ENCODE data around the gene STIM1.

Gene STIM1

DNA sequence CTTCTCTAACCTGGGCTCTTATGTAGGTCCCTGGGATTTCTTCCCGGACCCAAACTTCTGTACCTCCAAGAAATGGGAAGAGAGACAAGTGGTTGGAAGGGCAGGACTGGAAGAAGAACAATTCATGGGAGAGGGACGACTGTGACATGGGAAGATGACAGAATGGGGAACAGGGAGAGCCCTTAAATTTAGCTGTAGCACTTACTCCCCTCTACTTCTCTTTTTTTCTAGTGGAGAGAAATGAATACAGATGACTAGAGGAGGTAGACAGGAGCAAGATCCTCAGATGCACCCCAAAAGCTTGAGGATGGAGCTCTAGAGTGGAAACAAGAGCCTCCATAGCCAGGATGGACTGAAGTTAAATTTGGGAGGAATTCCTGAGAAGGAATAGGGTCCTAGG is 17.0 kb upstream of the STIM1 start:
- Mint-ChIP-seq H3K4me3 (peak overlapping the region; percentile 83 to 95), H3K9me3 (no peaks in the 10 kb centered on the region)

DNA sequence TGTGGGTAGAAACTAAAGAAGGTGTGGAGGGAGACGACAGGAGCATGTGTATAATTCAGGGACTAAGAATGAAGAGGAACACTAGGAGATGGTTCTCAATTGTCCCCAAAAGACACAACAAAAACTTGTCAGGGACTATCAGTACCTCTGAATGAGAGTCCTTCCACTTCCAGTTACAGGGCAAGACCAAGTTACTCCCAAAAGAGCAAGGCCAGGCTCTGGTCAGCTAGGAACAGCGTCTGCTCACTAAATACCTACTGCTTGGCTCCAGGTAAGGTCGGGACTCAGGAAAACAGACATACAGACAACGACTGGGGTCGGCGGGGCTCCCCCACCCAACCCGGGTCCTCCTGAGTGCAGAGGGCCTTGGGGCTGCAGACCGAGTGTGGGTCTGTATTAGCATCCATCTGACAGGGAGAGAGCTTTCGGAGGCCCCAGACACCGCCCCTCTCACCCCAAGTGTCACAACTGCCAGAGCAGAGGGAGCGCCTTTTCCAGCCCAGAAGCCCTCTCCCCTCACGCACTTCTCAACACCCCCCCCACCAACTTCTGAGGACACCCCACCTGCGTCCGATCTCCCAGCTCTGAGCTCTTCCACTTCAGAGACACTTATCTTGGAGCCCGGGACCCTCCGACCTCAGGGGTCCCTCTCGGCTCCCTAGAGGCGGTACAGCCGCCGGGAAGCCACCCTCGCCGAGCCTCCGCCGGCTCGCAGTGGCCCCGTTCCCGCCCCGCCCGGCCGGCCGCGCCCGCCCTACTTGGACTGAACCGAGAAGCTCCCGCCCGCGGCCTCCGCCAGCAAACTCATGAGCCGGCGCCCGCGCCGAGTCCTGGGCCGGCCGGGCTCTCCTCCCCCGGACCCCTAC is 15.2 kb upstream of the STIM1 start:
- Mint-ChIP-seq H3K4me3 (peak overlapping the region; percentile 83 to 95), H3K4me1 (peaks cover 71% of the 10 kb centered on the region), H3K27ac (peak overlapping the region; percentile 88 to 93), H3K27me3 (no peaks in the 10 kb centered on the region), H3K9me3 (no peaks in the 10 kb centered on the region)
- ATAC-seq (peak; percentile 5), DNase-seq (peak; percentile 56 to 60)

More for the DNA sequence above, 17.0 kb upstream of the STIM1 start:
- Mint-ChIP-seq H3K27ac (peak overlapping the region; percentile 72 to 79), H3K4me1 (peaks cover 74% of the 10 kb centered on the region), H3K27me3 (no peaks in the 10 kb centered on the region)
- ATAC-seq (no peak), DNase-seq (no peak)

DNA sequence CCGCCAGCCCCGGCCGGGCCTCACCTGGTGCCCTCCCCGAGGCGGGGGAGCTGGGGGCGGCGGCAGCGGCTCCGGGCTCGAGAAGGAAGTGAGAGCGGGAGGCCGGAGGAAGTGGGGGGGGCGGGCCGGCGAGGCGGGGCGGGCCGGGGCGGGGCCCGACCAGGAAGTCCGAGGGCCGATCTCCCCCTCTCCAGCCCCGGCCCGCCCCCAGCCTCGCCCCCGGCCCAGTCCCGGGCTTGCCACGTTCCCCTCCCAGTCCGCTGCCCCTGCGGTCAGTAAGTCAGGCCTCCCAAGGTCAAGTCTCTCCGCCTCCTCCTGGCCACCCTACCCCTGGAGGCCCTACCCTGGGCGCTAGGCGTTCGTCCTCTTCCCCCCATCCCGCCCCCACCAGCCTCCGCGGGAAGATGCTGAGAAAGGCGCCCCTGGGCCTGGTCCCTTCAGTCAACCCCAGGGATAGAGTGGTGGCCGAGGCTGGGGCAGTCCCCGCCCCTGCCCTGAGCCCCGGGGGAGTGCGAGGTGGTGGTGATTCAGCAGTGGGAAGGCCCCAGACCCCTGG is 14.5 kb upstream of the STIM1 start, which contains the start of gene RHOG:
Gene RHOG (minus strand): TSS at position 90 of the 556 bp plus-strand sequence. CDS start 12,821 bp downstream, outside the sequence.
- Mint-ChIP-seq H3K27me3 (no peaks in the 10 kb centered on the region), H3K27ac (peak within 1 kb of the TSS; percentile 93 to 98), H3K4me1 (peaks cover 71% of the 10 kb centered on the region), H3K9me3 (no peaks in the 10 kb centered on the region), H3K4me3 (peak within 1 kb of the TSS; percentile 87 to 95)
- ATAC-seq (peak; percentile 92), DNase-seq (peak in 1 of 2 donors; percentile 75)

DNA sequence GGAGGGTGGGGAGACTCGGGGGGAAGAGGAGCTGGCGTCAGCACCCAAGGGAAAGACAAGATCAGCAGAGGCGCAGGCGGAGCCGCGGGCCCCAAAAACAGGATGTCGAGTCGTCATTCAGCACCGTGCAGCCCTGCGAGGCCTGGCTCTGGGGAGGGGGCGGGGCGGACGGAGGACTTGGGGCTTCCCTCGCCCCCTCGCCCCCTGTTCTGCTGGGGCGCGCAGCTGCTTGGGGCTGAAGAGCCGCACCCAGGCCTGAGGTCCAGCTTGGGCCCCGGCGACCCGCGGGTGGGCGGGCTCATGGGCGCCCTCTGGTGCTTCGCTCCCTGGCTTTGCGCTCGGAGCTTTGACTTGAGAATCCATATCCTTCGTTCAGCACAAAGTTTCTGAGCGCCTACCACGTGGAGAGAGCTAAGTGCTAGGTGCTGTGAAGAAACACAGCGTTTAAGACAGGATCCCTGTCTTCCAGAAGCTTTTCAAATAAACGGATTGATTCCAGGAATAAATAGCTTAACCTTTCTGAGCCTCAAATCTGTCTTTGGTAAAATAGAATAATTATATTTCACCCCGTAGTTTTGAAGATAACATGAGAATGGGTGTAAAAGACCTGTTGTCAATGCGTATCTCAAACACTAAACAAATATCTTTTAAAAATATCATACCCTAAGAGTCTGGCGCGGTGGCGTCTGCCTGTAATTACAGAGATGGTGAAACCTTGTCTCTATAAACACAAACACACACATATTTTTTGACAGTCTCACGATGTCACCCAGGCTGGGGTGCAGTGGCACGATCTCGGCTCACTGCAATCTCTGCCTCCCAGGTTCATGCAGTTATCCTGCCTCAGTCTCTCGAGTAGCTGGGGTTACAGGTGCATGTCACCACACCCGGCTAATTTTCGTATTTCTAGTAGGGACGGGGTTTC is 13.8 kb upstream of the STIM1 start:
- Mint-ChIP-seq H3K4me1 (peaks cover 69% of the 10 kb centered on the region), H3K27me3 (no peaks in the 10 kb centered on the region), H3K9me3 (no peaks in the 10 kb centered on the region), H3K27ac (peak overlapping the region; percentile 93 to 98), H3K4me3 (peak overlapping the region; percentile 87 to 95)
- no peak for ATAC-seq
- peak; percentile 97 to 99 for DNase-seq

DNA sequence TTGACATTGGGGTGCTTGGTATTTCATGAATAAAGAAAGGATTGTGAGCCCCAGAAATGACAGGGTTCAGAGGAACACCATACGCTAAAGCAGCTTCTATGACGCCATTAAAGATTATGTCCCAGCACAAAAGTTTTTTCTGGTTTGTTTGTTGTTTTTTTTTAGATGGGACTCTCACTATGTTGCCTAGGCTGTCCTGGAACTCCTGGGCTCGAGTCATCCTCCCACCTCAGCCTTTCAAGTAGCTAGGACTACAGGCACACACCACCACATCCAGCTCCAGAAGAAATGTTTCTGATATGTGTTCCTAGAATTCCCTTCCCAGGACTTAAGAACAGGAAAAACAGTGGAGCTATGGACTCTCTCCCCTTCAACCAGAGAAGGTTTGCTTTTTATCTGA is 12.1 kb upstream of the STIM1 start:
- H3K9me3 Mint-ChIP-seq = no peaks in the 10 kb centered on the region
- DNase-seq (no peak), ATAC-seq (no peak)
- no peak overlapping the region for H3K27ac Mint-ChIP-seq
- H3K4me1 Mint-ChIP-seq = peaks cover 55% of the 10 kb centered on the region
- H3K4me3 Mint-ChIP-seq = no peak overlapping the region
- H3K27me3 Mint-ChIP-seq = no peaks in the 10 kb centered on the region

DNA sequence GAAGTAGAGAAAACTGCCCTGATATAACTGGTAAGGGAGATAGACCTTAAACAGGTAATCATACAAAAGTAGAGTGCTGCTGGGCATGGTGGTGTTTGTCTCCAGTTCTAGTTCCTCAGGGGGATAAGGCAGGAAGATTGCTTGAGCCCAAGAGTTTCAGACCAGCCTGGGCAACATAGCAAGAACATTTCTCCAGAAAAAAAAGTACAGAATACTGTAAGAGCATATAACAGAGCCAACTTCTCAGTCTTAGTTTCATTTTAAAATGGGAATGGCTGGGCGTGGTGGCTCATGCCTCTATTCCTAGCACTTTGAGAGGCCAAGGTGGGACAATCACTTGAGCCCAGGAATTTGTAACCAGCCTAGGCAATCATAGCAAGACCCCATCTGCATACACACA is 10.2 kb upstream of the STIM1 start:
- no peak for ATAC-seq
- peak overlapping the region in 1 of 2 donors; percentile 17 for H3K4me3 Mint-ChIP-seq
- no peak for DNase-seq
- H3K27me3 Mint-ChIP-seq = no peaks in the 10 kb centered on the region
- H3K27ac Mint-ChIP-seq = peak overlapping the region in 1 of 2 donors; percentile 64
- H3K4me1 Mint-ChIP-seq = peaks cover 52% of the 10 kb centered on the region
- no peaks in the 10 kb centered on the region for H3K9me3 Mint-ChIP-seq

DNA sequence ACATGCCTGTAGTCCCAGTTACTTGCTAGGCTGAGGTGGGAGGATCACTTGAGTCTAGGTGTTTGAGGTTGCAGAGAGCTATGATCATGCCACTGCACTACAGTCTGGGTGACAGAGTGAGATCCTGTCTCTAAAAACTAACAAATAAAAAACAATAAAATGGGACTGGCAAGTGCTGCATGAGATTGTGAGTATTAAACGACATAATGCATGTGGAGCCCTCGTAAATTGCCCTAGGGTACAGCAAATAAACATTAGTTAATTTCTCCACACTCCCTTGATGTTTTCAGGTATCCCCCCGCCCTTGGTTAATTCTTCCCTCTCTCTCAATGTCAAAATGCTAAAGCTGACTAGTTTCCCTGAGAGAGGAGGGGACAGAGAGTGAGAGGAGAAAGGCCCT is 9.8 kb upstream of the STIM1 start:
- no peaks in the 10 kb centered on the region for H3K27me3 Mint-ChIP-seq
- H3K9me3 Mint-ChIP-seq = no peaks in the 10 kb centered on the region
- H3K27ac Mint-ChIP-seq = peak overlapping the region in 1 of 2 donors; percentile 28
- ATAC-seq = no peak
- H3K4me1 Mint-ChIP-seq = peaks cover 52% of the 10 kb centered on the region
- DNase-seq = no peak
- no peak overlapping the region for H3K4me3 Mint-ChIP-seq

DNA sequence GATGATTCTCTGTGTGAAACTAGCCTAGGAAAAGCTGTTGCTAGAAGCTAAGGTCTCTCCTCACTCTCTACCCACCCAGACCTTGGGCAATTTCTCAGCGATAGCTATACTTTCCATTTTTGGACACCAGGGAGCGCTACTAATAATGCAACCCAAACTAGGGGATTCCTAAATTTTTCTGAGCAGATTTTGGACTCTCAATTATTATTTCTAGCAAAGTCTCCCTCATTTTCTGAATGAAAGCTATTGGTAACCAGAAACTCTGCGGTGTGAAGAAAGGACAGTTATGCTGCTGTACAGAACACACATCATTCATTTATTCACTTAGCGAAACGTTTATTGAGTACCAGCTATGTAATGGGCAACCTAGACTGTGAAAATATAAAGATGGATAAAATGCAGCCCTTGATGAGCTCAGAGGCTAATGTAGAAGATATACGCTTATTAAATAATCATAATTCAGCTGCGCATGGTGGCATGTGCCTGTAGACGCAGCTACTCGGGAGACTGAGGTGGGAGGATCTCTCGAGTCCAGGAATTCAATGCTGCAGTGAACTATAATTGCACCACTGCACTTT is 6.1 kb upstream of the STIM1 start:
- Mint-ChIP-seq H3K4me1 (peaks cover 51% of the 10 kb centered on the region), H3K4me3 (no peak overlapping the region), H3K9me3 (no peaks in the 10 kb centered on the region), H3K27ac (no peak overlapping the region), H3K27me3 (no peaks in the 10 kb centered on the region)
- DNase-seq = peak; percentile 44 to 46
- peak; percentile 69 for ATAC-seq

DNA sequence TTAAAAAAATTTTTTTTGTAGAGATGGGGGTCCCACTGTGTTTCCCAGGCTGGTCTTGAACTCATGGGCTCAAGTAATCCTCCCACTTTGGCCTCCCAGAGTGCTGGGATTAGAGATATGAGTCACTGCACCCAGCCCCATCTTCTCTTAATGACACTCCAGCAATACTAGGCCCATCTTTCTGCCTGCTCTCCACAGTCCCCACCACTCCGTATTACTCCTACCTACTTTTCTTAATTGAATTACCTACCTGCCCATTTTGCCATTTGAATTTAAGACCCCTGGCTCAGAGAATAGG is 2.0 kb upstream of the STIM1 start:
- ATAC-seq (no peak), DNase-seq (no peak)
- Mint-ChIP-seq H3K4me1 (peaks cover 53% of the 10 kb centered on the region), H3K9me3 (no peaks in the 10 kb centered on the region), H3K4me3 (peak overlapping the region; percentile 86 to 97), H3K27ac (peak overlapping the region; percentile 99), H3K27me3 (no peaks in the 10 kb centered on the region)

DNA sequence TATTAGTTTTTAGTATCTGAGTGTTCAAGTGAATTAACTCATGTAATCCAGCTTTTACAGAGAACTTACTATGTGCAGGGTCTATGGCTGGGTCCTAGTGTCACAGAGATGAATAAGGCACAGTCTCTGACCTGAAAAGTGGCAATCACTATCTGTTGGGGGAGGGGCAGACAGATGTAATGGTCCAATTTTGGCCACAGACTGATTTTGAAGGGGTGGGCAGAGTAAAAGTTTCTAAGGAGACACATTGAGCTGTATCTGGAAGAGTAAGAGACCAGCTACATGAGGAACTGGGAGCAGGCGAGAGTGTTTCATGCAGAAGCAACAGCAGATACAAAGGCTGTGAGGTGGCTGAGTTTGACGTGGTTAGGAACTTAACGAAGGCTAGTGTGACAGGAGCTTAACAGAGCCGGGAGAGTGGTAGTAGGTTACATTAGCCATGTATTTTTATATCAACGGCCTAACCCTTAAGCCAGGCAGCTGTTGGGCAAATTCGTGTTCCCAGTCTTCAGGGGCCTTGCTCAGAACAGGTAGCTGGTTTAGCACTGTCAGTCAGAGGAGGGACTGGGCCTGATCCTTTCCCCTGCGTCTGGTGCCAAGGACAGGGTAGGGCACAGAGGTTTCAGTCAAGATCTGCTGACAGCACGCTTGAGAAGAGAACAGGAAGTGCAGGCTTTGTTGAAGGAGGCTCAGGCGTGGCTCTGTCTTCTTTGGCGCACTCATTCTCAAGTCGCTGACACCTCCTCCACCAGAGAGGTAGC is 1.4 kb upstream of the STIM1 start:
- no peaks in the 10 kb centered on the region for H3K27me3 Mint-ChIP-seq
- peak overlapping the region; percentile 86 to 97 for H3K4me3 Mint-ChIP-seq
- DNase-seq (peak; percentile 73 to 83), ATAC-seq (peak; percentile 71)
- H3K9me3 Mint-ChIP-seq = no peaks in the 10 kb centered on the region
- peaks cover 56% of the 10 kb centered on the region for H3K4me1 Mint-ChIP-seq
- H3K27ac Mint-ChIP-seq = peak overlapping the region; percentile 99

DNA sequence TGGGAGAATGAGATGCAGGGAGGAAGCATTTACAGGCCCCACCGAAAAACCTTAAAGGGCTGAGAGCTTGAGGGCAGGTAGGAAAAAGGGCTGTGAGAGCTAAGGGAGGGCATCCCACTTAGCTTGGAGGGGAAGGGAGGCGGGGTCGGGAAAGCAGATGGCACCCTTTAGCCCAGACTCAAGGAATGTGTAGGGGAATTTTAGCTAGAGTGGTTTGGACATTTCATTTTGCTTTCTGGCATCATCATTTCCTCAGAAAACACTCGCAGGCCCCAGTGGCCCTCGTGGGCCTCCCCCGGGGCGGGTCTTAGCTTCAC is 846 bp upstream of the STIM1 start:
- H3K27me3 Mint-ChIP-seq = no peaks in the 10 kb centered on the region
- H3K4me1 Mint-ChIP-seq = peaks cover 56% of the 10 kb centered on the region
- H3K27ac Mint-ChIP-seq = peak overlapping the region; percentile 99

DNA sequence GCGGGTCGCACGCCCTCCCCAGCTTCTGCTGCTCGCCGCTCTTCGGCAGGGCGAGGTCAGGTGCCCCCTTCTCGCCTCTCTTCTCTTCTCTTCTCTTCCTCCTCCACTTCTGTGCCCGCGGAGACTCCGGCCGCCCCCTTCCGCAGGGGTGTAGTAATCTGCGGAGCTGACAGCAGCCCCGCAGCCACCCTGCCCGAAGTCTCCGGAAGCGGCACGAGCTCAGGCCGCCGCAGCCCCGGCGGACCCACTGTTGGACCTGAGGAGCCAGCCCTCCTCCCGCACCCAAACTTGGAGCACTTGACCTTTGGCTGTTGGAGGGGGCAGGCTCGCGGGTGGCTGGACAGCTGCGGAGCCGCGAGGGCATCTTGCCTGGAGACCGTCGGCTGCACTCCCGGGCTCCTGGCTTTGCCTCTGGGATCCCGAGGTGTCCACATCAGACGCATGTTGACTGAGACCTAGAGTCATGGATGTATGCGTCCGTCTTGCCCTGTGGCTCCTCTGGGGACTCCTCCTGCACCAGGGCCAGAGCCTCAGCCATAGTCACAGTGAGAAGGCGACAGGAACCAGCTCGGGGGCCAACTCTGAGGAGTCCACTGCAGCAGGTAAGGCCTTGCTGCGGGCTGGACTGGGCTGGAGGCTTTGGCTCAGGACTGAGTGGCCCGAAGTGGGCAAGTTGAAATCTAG is 486 bp downstream of the STIM1 start:
- DNase-seq = peak; percentile 68 to 76
- H3K4me1 Mint-ChIP-seq = peaks cover 69% of the 10 kb centered on the region
- ATAC-seq = peak; percentile 31
- H3K4me3 Mint-ChIP-seq = peak overlapping the region; percentile 97 to 99
- no peaks in the 10 kb centered on the region for H3K27me3 Mint-ChIP-seq
- no peaks in the 10 kb centered on the region for H3K9me3 Mint-ChIP-seq
- H3K27ac Mint-ChIP-seq = peak overlapping the region; percentile 98

More for the DNA sequence above, 846 bp upstream of the STIM1 start:
- DNase-seq (no peak), ATAC-seq (no peak)
- Mint-ChIP-seq H3K4me3 (peak overlapping the region; percentile 86 to 97), H3K9me3 (no peaks in the 10 kb centered on the region)

DNA sequence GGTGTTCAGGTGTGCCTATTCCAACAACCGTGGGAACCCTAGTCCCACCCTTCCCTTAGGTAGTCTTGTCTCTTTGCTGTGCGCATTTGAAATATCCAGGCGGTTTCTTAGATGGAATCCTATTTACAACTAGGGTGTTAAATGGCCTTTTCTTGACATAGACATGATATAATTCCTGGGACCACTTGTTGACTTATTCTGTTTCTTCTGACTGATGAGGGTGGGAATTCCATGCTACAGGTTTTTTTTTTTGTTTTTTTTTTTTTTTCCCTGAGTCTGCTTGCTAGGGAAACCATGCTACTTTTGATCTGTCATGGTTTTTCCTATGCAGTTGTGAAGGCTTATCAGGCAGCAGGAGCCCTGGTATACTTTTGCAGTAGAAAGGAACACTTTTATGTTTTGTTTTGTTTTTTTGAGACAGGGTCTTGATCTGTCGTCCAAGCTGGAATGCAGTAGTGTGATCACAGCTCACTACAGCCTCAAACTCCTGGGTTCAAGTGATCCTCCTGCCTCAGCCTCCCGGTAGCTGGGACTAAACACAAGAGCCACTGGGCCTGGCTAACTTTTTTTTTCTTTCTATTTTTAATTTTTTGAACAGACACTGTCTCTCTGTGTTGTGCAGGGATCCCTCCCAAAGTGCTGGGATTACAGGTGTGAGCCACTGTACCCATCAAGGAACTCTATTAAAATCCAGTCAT is 1.5 kb downstream of the STIM1 start:
- DNase-seq (no peak), ATAC-seq (no peak)
- H3K27ac Mint-ChIP-seq = peak overlapping the region; percentile 98
- H3K9me3 Mint-ChIP-seq = no peaks in the 10 kb centered on the region
- peaks cover 80% of the 10 kb centered on the region for H3K4me1 Mint-ChIP-seq
- no peaks in the 10 kb centered on the region for H3K27me3 Mint-ChIP-seq
- peak overlapping the region; percentile 97 to 99 for H3K4me3 Mint-ChIP-seq

DNA sequence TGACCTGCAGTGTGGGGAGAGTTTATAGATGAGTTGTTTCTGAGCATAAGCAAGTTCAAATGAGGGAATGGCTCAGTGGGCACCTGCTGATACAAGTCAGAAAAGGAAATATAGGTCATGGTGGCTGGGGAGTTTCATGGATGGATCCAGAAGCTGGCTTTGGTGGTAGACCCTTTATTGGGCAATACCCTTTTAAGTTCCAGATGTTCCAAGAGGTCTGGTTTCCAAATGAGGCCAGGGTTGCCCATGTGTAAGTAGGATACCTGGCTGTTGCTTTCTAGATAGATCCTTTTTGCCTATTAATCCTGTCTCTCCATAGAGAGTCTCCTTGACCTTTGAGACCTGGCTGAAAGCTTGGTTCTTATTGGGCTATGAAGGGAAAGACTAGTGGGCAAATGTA is 2.2 kb downstream of the STIM1 start:
- Mint-ChIP-seq H3K27ac (peak overlapping the region in 1 of 2 donors; percentile 98), H3K27me3 (no peaks in the 10 kb centered on the region), H3K4me3 (peak overlapping the region; percentile 97 to 99), H3K9me3 (no peaks in the 10 kb centered on the region), H3K4me1 (peaks cover 81% of the 10 kb centered on the region)
- ATAC-seq (no peak), DNase-seq (no peak)
